K562 (cell line): ENCODE measurements around the gene LASP1.

ENCODE experiments used
- EZH2 ChIP-seq: IDR thresholded peaks from 2 replicates; pipeline ENCODE4 v1.6.1; 2012; ENCODE audit warnings: low read depth, mild to moderate bottlenecking, inconsistent platforms, low read length, borderline replicate concordance
- FOXA1 ChIP-seq: fragments of 450-650 bp; IDR thresholded peaks from 2 replicates; pipeline ENCODE4 v1.6.1; 2016; ENCODE audit warnings: mild to moderate bottlenecking, borderline replicate concordance
- MXI1 ChIP-seq: IDR thresholded peaks from 2 replicates; pipeline ENCODE4 v1.6.1; 2011; ENCODE audit warnings: low read depth, mild to moderate bottlenecking, improper control_type of control experiment, low read length
- ZNF277 ChIP-seq: fragments of 250-450 bp; sonication (Bioruptor Pico); IDR thresholded peaks from 2 replicates; pipeline ENCODE4 v1.8.0; 2022; ENCODE audit warnings: inconsistent platforms, mild to moderate bottlenecking, moderate library complexity, borderline replicate concordance
- ZNF655 ChIP-seq: fragments of 250-450 bp; sonication (Bioruptor Pico); IDR thresholded peaks from 2 replicates; pipeline ENCODE4 v1.5.0; 2021

DNA sequence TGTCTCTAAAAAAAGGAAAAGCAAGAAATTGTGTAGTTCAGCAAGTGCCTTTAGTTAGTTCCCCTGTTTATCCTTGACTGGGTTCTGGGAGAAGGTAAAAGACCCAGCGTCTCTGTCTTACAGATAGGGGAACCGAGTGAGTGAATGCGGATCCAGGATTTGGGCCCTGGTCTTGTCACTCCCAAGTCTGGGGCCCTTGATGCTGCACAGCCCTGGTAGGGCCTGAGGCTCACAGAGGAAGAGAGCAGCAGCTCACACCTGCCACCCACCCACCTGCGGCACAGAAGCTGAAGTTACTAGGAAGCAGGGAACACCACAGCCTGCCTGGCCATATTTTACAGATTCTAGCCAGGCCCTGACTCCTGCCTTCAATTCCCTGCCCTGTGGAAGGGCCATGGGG, 22.2 kb downstream of the LASP1 start:
- TF ChIP-seq ZNF655 (CRISPR knock-in tag), result no peak
- TF ChIP-seq EZH2, result no peak
- no peak for TF ChIP-seq FOXA1
- no peak for TF ChIP-seq MXI1
- no peak for TF ChIP-seq ZNF277 (CRISPR knock-in tag)
